ENCODE measurements around the gene PPP2R3A.
"Not testable (repeated sequence)": the region's sequence is repeated elsewhere in the genome, so short reads cannot be mapped to it uniquely, and the experiment has no call there.

The PPP2R3A gene

GRCh38 chr3:136109499-136109898, 144.0 kb downstream of the PPP2R3A start:
- no peak overlapping the region for H3K27ac ChIP-seq
- no peak for TF ChIP-seq ZFX (IDR thresholded peaks at IDR 0.05)
- no peak for TF ChIP-seq CTCF (conservative IDR thresholded peaks at IDR 0.05)

GRCh38 chr3:136110481-136110880, 145.0 kb downstream of the PPP2R3A start:
- no peak overlapping the region for H3K27ac ChIP-seq
- no peak for TF ChIP-seq ZFX (IDR thresholded peaks at IDR 0.05)
- no peak for TF ChIP-seq CTCF (conservative IDR thresholded peaks at IDR 0.05)

- no peak overlapping the region for H3K27ac ChIP-seq
- no peak for TF ChIP-seq ZFX (IDR thresholded peaks at IDR 0.05)
- no peak for TF ChIP-seq CTCF (conservative IDR thresholded peaks at IDR 0.05)
Observed at GRCh38 chr3:136114421-136114820, 148.9 kb downstream of the PPP2R3A start.

GRCh38 chr3:136119332-136119731, 153.8 kb downstream of the PPP2R3A start:
- not testable (repeated sequence) for H3K27ac ChIP-seq

GRCh38 chr3:136119783-136120182, 154.3 kb downstream of the PPP2R3A start:
- not testable (repeated sequence) for H3K27ac ChIP-seq

GRCh38 chr3:136120373-136121348, 155.1 kb downstream of the PPP2R3A start:
- TF ChIP-seq CTCF (conservative IDR thresholded peaks at IDR 0.05) (no peak), ZFX (IDR thresholded peaks at IDR 0.05) (no peak)

GRCh38 chr3:136122006-136122405, 156.5 kb downstream of the PPP2R3A start:
- H3K27ac ChIP-seq: no peak overlapping the region
- TF ChIP-seq ZFX (IDR thresholded peaks at IDR 0.05): no peak
- TF ChIP-seq CTCF (conservative IDR thresholded peaks at IDR 0.05): no peak

More at GRCh38 chr3:136120373-136121348, 155.1 kb downstream of the PPP2R3A start:
- H3K27ac ChIP-seq: no peak overlapping the region

GRCh38 chr3:136131647-136132046, 166.1 kb downstream of the PPP2R3A start:
- not testable (repeated sequence) for H3K27ac ChIP-seq

GRCh38 chr3:136134091-136134490, 168.6 kb downstream of the PPP2R3A start:
- H3K27ac ChIP-seq: no peak overlapping the region
- TF ChIP-seq ZFX (IDR thresholded peaks at IDR 0.05) (no peak), CTCF (conservative IDR thresholded peaks at IDR 0.05) (no peak)

Measured in C4-2B (cell line).